Measurements from ENCODE around the gene SHISA8.
"Not testable (repeated sequence)": the region's sequence is repeated elsewhere in the genome, so short reads cannot be mapped to it uniquely, and the experiment has no call there.

SHISA8 gene

GRCh38 chr22:41900652-41901312, 14.1 kb downstream of the SHISA8 start:
- DNase-seq (ENCODE audit: low read depth in 2 of 3, low spot score in 1 of 3): no peak

- DNase-seq (ENCODE audit: low read depth in 2 of 3, low spot score in 1 of 3): no peak
These were observed 14.8 kb downstream of the SHISA8 start for GRCh38 chr22:41899992-41900651.

- no peak for DNase-seq (ENCODE audit: low read depth in 2 of 3, low spot score in 1 of 3)
These were observed 15.8 kb downstream of the SHISA8 start for GRCh38 chr22:41899110-41899509.

GRCh38 chr22:41898645-41899044, 16.2 kb downstream of the SHISA8 start:
- no peak for DNase-seq (ENCODE audit: low read depth in 2 of 3, low spot score in 1 of 3)

GRCh38 chr22:41893591-41894375, 21.1 kb downstream of the SHISA8 start:
- DNase-seq (ENCODE audit: low read depth in 2 of 3, low spot score in 1 of 3): no peak

GRCh38 chr22:41892721-41893120, 22.2 kb downstream of the SHISA8 start:
- DNase-seq (ENCODE audit: low read depth in 2 of 3, low spot score in 1 of 3): no peak

GRCh38 chr22:41891407-41891806, 23.5 kb downstream of the SHISA8 start:
- no peak for DNase-seq (ENCODE audit: low read depth in 2 of 3, low spot score in 1 of 3)

- no peak for DNase-seq (ENCODE audit: low read depth in 2 of 3, low spot score in 1 of 3)
These were observed 26.2 kb downstream of the SHISA8 start for GRCh38 chr22:41888627-41889200.

- DNase-seq (ENCODE audit: low read depth in 2 of 3, low spot score in 1 of 3): no peak
These were observed 29.4 kb downstream of the SHISA8 start for GRCh38 chr22:41885516-41885915.

- DNase-seq (ENCODE audit: low read depth in 2 of 3, low spot score in 1 of 3): no peak
These were observed 29.8 kb downstream of the SHISA8 start for GRCh38 chr22:41885116-41885515.

GRCh38 chr22:41883400-41883799, 31.5 kb downstream of the SHISA8 start:
- DNase-seq (ENCODE audit: low read depth in 2 of 3, low spot score in 1 of 3): no peak

GRCh38 chr22:41880653-41881052, 34.2 kb downstream of the SHISA8 start:
- DNase-seq (ENCODE audit: low read depth in 2 of 3, low spot score in 1 of 3): no peak

- no peak for DNase-seq (ENCODE audit: low read depth in 2 of 3, low spot score in 1 of 3)
These were observed 38.2 kb downstream of the SHISA8 start for GRCh38 chr22:41876675-41877074.

- no peak for DNase-seq (ENCODE audit: low read depth in 2 of 3, low spot score in 1 of 3)
These were observed 38.6 kb downstream of the SHISA8 start for GRCh38 chr22:41876275-41876674.

- no peak for DNase-seq (ENCODE audit: low read depth in 2 of 3, low spot score in 1 of 3)
These were observed 39.2 kb downstream of the SHISA8 start for GRCh38 chr22:41875531-41876270.

GRCh38 chr22:41874090-41874489, 40.8 kb downstream of the SHISA8 start:
- no peak for DNase-seq (ENCODE audit: low read depth in 2 of 3, low spot score in 1 of 3)

- DNase-seq (ENCODE audit: low read depth in 2 of 3, low spot score in 1 of 3): peak in 1 of 3 donors; percentile 42
These were observed 41.5 kb downstream of the SHISA8 start for GRCh38 chr22:41873391-41873790.

GRCh38 chr22:41870786-41871185, 44.1 kb downstream of the SHISA8 start:
- DNase-seq (ENCODE audit: low read depth in 2 of 3, low spot score in 1 of 3): no peak

- DNase-seq (ENCODE audit: low read depth in 2 of 3, low spot score in 1 of 3): not testable (repeated sequence)
These were observed 44.8 kb downstream of the SHISA8 start for GRCh38 chr22:41870081-41870480.

GRCh38 chr22:41868556-41868955, 46.3 kb downstream of the SHISA8 start:
- no peak for DNase-seq (ENCODE audit: low read depth in 2 of 3, low spot score in 1 of 3)

GRCh38 chr22:41863472-41863871, 51.4 kb downstream of the SHISA8 start:
- no peak for DNase-seq (ENCODE audit: low read depth in 2 of 3, low spot score in 1 of 3)
